Keratinocyte (primary cell): Measurements from ENCODE around the gene GRIK4.

Source experiments
- EZH2 ChIP-seq: IDR thresholded peaks from one replicate; pipeline ENCODE4 v1.6.1; 2012; ENCODE audit warnings: inconsistent platforms, mild to moderate bottlenecking, low read length, moderate library complexity
- TF ChIP-seq, protein P1 (sequence below), 3 experiments: IDR thresholded peaks in 1 of 3; conservative IDR thresholded peaks in 1 of 3; optimal IDR thresholded peaks in 1 of 3; 2 replicates in 2 of 3; 3 replicates in 1 of 3; pipeline versions ENCODE3 to v1.5.1; 2011; ENCODE audit warnings: low read length in 3 of 3, mild to moderate bottlenecking in 3 of 3, moderate library complexity in 2 of 3, control low read depth in 1 of 3, inconsistent platforms in 1 of 3; ENCODE audit not compliant: insufficient read depth in 2 of 3; ENCODE audit errors: extremely low read depth in 1 of 3

DNA sequence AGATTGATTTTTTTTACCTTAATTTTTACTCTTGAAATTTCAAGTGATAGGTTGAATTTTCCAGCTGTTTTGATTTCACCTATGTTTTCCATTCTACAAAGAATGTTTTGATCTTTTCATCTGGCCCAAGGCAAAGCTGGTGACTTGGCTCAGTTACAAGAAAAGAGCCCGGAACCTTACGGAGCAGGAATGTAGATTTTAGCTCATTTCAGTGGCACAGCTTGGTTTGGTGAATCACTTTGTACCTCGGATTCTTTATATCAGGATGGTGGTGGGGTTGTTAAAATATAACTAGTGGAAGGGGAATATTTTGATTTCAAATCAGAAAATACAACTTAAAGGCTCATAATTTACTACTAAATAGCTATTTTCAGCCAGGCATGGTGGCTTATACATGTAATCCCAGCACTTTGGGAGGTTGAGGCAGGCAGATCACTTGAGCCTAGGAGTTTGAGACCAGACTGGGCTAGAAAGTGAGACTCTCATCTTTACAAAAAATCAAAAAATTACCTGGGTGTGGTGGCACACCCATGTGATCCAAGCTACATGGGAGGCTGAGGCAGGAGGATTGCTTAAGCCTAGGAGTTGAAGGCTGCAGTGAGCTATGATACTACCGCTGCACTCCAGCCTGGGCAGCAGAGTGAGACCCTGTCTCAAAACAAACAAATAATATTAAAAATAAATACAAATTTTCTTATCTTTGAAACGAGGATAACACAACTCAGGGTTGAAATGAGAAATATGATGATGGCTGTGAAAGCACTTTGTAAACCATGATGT, 9.4 kb upstream of the GRIK4 start:
- TF ChIP-seq, protein P1, sequence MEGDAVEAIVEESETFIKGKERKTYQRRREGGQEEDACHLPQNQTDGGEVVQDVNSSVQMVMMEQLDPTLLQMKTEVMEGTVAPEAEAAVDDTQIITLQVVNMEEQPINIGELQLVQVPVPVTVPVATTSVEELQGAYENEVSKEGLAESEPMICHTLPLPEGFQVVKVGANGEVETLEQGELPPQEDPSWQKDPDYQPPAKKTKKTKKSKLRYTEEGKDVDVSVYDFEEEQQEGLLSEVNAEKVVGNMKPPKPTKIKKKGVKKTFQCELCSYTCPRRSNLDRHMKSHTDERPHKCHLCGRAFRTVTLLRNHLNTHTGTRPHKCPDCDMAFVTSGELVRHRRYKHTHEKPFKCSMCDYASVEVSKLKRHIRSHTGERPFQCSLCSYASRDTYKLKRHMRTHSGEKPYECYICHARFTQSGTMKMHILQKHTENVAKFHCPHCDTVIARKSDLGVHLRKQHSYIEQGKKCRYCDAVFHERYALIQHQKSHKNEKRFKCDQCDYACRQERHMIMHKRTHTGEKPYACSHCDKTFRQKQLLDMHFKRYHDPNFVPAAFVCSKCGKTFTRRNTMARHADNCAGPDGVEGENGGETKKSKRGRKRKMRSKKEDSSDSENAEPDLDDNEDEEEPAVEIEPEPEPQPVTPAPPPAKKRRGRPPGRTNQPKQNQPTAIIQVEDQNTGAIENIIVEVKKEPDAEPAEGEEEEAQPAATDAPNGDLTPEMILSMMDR (optimal IDR thresholded peaks at IDR 0.05 in 1 of 3, IDR thresholded peaks at IDR 0.05 in 1 of 3, conservative IDR thresholded peaks at IDR 0.05 in 1 of 3; ENCODE audit: extremely low read depth in 1 of 3, insufficient read depth in 2 of 3, low read length in 3 of 3) = no peak
- no peak for TF ChIP-seq EZH2
